ENCODE measurements around the gene ERFL.
"Not testable (repeated sequence)": the region's sequence is repeated elsewhere in the genome, so short reads cannot be mapped to it uniquely, and the experiment has no call there.

ERFL gene

DNA sequence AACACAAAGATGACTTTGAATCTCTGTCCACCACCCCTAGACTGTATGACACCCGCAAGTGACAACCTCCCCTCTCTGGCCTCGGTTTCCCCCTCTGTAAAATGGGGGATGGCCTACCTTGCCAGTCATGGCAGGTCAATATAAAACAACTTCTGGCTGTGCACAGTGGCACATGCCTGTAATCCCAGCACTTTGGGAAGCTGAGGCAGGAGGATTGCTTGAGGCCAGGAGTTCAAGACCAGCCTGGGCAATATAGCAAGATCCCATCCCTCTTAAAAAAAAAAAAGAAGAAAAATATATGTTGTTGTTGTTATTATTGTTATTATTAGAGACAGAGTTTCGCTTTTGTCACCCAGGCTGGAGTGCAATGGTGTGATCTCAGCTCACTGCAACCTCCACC, 52.3 kb downstream of the ERFL start:
- DNase-seq, result not testable (repeated sequence)

DNA sequence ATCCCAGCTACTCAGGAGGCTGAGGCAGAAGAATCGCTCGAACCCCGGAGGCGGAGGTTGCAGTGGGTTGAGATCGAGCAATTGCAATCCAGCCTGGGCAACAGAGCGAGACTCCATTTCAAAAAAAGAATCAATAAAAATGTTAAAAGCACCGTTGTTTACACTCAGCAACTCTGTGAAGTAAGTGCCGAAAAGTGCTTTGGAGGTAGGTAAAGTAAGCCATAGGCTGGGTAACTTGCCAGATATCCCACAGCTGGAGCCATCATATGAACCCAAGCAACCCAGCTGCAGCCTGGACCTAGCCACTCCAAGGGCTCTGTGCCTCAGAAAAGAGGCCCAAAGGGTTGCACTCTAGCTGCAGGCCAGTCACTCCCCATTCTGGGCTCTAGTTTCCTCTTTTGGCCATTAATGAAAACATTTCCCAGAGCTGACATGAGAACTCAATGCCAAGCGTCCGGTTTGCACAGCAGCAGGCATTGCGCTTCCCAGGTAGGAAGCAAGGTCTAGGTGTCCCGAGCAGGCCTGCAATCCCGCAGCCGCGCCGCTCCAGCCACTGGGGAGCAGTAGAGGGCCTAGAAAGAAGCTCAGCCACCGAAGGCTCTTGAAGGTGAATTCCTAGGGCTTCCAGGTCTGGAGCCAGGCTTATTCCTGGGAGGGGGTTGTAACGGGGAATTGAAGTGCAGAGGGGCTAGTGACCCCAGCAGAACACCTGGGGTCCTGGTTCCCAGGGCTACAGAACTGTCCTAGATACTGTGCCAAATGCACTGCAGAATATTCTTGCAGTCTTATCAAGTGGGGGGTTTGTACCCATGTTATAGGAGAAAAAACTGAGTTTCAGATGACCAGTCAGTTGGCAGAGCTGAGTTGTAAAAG, 55.2 kb downstream of the ERFL start:
- DNase-seq, result peak; percentile 23

DNA sequence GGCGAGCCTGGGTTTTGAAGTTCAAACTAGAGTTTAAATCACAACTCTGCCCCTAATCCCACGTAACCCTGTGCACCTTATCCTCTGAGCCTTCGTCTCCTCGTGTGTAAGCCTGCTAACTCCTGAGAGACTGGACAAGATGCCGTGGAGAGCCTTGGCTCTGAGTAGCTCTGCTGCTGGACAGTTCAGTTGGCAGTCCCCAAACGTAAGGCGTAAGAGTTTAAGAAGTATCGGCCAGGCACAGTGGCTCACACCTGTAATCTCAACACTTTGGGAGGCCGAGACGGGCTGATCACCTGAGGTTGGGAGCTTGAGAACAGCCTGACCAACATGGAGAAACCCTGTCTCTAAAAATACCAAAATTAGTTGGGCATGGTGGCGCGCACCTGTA, 55.9 kb downstream of the ERFL start:
- no peak for DNase-seq

DNA sequence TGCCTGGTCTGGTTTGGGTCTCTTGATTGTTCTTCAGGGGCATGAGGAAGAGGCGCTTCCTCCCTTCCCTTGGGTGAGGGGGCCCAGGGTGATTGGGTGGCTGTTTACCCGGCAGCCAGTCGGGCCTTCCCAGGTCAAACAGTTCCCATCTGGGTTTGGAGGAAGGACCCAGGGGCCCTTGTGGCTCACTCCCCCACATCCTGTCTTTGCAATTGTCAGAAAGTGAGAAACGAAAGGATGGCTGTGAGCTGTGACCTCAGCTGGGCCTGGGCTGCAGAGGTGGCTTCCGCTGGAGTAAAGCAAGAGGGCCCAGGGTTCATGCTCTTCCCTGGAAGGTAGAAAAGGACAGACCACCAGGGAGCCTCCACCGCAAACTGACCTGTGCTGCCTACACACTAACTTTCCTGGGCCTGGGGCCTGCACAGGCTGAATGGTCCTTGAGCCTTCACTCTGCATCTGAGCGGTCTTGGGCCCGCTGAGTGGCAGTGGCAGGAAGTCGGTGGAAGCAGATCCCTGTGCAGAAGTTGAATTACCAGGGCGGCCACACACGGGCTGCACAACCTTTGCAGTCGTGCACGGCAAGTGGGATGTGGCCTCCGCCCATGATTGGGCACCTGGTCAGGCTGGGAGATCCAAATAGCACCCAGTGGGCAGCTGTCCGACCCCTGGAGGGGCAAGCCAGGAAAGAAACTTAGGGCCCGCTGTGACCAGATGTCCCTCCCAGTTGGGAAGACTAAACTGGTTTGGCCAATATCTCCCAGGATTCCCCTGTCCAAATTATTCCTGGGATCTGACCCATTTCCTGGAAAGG, 56.5 kb downstream of the ERFL start:
- no peak for DNase-seq

DNA sequence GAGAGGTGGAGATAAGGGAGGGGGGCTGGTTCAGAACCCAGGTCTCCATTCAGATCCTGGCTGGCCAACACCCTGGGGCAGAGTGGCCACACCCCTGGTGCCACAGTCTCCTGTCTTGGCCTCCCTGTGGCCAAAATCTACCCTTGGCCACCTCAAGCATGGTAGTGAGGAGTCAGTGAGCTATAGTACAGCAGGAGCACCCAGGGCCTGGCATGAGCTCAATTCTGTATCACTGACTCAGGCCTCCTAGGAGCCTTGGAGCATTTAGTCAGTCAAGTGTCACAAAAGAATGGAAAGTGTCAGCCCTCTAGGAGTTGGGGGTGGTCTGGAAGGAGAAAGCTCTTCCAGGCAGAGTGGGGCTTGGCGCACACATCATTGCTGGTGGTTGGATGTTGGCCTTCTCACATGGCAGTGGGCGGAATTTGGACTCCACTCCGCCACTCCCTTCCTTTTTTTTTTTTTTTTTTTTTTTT, 57.8 kb downstream of the ERFL start:
- no peak for DNase-seq

DNA sequence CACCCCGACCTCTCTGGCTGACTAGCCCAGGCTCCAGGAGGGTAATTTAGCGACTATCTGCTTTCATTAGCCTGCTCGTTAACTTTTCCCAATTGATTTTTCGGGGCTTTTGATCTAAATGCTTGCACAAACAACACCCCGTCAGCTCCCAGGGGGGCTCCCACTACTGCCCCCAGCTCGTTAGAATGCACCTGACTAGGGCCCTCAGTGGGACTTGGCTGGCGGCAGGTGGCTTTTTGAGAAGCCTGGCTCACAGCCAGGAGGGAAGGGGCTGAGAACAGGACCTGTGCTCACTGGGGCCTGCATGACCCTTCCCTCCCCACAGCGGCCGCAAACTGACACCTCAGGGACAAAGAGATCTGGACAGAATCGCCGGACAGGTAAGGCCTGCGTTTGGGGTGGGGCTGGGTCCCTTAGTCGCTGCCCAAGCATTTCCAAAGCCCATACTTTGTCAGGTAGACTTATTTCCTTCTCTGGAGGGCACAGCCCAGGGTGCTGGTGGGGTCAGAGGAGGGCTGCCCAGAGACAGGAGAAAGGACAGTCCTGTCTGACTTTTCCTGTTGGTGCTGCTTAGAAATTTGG, 58.8 kb downstream of the ERFL start:
- peak; percentile 69 for DNase-seq

DNA sequence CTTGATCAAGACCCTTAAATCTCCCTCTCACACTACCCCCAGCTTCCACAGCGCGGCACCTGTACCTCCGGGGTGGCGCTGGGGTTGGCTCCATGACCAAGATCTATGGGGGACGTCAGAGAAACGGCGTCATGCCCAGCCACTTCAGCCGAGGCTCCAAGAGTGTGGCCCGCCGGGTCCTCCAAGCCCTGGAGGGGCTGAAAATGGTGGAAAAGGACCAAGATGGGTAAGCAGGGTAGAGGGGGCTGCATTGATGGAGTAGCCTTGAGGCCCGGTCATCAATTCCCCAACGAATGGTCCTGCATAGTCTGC, 59.3 kb downstream of the ERFL start:
- no peak for DNase-seq

DNA sequence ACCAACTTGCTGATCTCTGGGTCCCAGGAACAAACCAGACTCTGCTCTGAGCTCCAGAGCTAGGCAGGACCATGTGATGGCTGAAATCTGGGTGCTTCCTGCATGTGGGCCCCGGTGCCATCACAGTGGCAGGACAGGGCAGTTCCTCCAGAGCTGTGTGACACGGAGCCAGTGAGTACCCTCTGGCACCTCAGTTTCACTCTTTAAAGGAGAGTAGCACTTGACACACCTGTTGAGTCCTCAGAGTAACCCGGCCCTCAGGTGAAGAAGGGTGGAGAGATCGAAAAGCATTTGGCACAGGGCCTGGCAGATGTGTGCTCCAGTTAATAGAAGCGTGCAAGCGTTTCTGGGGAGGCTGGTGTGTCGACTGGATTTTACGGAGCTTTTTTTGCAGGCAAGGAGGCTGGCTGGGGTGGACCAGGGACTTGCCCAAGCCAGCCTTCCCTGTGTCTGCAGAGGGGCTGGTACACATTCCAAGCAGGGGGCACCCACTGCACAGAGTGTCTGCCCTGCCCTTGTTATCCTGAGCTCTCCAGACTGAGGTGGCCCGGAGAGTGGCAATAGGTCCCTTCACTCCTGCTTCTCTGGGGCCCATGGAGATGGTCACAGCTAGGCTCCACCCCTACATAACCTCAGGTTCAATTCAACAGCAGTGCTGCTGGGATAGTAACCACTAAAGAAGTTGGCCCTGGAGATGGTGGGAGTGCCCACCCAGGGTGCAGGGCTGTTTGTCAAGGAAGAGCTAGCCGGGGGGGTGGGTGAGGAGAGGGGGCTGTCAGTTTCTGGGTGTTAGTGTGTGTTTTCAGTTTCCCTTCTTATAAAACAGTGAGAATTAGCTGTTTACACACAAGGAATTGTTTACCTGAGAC, 59.9 kb downstream of the ERFL start:
- DNase-seq, result no peak

DNA sequence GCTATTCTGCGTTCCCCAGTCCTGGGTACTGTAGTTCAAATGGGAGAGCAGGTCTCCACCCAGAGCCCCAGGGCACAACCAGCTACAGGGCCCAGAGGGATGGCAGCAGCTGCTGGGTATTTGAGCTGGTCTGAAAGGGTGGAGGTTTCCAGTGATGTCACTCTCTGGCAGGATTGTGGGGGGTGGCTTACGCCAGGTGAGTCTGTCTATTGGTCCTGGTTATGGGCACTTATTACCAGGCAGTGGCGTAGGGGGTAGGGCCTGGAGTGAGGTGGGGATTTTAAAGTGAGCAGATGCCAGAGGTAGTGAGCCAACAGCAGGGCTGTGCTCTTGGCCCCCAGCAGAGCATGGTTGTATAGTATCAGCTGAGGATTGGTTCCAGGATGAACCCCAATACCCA, 62.0 kb downstream of the ERFL start:
- no peak for DNase-seq

DNA sequence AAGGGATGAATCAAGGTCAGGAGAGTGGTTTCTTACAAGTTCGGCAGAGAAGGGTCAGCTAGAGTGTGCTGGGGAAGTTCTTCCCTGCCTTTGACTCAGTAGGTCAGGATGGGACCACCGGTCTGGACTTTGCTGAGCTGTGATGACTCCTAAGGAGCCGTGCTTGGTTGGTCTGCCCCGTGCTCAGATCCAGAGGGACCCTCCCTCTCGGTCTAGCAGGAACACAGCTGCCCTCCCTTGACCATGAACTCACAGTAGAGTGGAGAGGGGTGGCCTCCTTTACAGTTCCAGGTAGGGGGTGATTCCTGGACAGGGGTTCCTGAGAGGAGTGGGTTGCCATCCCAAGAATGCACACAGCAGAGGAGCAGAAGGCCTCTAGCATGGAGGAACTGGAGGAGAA, 63.9 kb downstream of the ERFL start:
- no peak for DNase-seq

DNA sequence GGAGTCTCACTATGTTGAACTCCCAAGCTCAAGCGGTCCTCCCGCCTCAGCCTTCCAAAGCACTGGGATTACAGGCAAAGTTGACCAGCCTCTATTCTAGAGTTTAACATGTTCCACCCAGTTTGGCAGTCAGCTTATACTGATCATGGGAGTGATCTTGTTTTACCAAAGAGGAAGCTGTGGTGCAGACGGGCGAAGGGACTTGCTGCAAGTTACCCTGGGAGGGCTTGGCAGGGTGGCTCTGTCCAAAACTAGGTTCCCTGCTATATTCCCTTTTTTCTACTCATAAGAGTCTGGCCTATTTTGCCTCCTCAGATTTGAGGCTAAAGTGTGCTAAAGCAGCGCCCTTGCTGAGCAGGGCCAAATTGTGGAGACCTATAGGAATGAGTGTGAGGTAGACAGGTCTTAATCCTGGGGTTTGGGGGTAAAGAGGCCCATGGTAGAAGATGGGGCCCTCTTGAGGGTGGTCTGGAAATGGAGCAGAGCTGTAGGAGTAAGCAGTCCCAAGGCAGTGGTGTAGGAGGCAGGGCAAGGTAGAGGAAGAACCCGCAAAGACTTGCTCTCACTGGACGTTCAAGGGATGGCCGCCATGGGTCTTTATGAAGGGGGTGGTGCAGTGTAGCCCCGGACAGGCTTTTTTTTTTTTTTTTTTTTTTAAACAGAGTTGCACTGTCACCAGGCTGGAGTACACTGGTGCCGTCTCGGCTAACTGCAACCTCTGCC, 64.9 kb downstream of the ERFL start:
- DNase-seq, result no peak

DNA sequence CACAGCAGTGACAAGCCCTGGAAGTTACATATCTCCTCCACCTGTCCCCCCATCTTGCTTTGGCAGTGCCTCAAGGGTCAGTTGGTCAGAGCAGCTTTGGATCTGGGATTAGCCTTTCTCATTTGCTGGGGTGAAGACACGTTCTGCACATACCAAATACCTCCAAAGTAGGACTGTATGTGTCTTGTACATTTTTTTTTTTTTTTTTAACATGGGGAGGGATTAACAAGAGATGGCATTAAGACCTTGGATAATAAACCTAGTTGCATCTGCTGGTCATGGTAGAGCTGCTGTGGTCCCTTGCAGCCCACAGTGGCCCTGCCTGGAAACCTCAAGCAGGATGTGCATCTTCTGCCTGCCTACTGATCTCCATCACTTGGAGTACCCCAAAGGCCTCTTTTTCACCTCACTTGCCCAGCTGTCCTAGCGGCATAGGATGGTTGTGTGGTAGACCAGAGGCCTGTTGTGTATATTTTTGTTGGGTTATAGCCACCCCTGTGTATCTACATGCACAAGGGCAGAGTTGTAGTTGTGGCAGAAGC, 65.7 kb downstream of the ERFL start:
- no peak for DNase-seq

DNA sequence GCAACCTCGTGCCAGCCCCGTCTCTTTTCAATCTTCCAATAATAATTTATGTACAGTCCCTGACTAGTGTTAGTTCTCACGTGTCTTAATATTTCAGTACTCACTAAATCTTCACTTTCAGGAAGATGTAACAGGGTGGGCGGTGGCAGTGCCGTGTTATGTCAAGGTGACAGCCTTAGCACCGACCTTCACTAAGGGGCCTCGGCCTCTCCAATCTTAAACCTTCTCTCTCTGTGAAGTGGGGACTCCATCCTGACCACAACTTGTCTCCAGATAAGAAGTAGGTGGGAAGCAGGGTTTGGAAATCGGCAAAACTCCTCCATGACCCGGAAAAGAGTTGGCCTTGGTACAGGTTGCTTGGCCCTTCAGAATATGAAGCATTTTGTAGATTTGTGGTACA, 66.4 kb downstream of the ERFL start:
- DNase-seq, result no peak

DNA sequence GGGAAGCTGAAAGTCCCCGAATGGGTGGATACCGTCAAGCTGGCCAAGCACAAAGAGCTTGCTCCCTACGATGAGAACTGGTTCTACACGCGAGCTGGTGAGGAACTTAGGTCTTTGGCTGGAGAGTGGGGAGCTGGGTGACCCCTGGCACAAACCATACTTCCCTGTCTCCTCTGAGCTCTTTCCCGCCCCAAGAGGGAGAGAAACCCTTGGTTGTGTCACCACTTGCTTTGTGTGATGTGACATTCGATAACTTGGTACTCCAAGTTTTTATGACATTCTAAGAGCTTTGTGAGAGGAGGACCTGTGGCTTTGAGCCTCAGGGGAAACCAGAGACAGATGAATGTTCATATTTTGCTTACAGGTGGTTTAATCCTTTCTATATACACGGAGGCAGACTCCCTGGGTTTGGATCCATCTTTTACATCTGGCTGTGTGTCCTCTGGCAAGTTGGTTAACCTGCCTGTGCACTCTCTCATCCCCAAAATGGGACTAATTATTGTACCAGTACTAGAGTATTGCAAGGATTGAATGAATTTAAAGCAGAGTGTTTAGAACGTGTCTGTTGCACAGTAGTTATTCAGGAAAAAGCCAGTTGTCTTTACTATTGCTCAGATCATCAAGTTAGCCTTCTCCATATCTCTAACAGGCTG, 67.0 kb downstream of the ERFL start:
- no peak for DNase-seq

DNA sequence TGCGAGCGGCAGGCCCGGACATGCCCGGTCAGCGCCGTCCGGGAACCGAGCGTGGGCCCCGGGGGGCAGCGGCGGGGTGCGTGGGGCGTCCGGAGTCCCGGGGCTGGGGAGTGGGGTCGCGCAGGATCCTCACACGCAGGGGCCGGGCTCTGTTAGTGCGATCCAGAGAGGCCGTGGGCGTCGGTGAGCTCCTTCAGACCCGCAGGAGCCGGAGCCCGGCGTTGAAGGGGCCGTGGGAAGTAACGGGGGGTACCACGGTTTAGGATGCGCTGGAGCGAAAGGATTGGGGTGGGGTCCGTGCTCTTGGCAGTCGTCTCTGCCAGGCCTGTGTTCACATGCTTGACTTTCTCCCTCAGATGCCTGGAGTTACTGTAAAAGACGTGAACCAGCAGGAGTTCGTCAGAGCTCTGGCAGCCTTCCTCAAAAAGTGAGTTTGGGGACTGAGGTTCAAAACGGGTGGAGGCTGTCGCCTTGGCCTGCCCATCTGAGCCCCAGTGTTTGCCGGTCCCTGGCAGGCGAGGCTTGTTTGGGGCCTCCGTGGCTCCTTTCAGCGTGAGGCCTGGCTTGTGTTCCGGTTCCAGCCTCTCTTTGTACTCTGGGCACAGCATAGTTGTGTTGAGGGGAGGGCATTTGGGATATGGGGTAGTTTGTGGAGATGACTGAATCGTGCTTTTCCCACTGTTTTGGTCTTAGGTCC, 67.7 kb downstream of the ERFL start:
- DNase-seq, result no peak

DNA sequence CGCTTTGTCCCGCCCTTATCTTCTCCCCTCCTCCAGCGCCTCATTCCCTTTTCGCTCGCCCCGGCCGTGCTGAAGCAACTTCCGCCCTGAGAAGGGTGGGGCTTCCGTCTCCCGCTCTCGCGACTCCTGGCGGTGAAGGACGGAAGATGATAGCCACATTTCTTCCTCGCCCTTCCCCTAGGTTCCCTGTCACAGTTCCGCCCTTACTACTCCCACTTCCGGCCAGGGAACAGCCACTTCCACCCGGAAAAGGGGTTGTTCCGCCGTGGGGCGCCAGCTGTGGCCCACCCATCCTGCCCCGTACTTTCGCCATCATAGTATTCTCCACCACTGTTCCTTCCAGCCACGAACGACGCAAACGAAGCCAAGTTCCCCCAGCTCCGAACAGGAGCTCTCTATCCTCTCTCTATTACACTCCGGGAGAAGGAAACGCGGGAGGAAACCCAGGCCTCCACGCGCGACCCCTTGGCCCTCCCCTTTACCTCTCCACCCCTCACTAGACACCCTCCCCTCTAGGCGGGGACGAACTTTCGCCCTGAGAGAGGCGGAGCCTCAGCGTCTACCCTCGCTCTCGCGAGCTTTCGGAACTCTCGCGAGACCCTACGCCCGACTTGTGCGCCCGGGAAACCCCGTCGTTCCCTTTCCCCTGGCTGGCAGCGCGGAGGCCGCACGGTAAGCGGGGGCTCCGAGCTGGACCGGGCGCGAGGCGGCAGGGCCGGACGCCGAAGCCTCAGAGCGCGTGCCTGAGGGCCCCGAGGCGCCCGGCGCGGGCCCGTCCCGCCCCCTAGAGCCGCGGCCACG, 68.4 kb downstream of the ERFL start, which contains the start of gene RPS19:
TSS of gene RPS19 (plus strand) at position 638 of the 801 bp plus-strand sequence. CDS start 520 bp downstream, outside the sequence.
- DNase-seq, result peak; percentile 98

DNA sequence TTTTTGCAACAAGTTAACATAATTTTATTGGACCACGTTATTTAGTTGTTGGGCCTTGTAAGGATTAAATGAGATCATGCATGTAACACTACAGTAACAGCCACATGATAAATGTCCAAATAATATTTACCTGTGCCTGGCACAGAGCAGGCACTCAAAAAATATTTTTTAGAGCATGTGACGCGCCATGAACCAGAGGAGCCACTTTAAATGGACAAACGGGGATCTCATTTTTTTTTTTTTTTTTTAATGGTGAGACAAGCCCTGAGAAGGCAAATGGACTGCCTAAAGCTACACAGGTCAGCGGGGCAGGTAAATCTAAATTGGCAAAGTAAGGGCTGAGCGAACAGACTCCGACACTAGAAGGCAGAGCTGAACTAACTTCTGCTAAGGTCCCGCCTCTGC, 69.0 kb downstream of the ERFL start:
- no peak for DNase-seq

All from NCI-H1436 (cell line).